NB4 (cell line): ENCODE data around the gene RASA2.

Experiments used
- DNase-seq: peaks from one replicate; pipeline ENCODE4 v3.0.0; 2010; ENCODE audit warnings: low read depth
- H3K4me3 ChIP-seq: one replicate; pipeline ENCODE4 v1.5.1; 2011; ENCODE audit warnings: mild to moderate bottlenecking, low read depth, low read length, moderate library complexity
- CTCF ChIP-seq: IDR thresholded peaks from one replicate; pipeline ENCODE4 v1.5.1; 2012; ENCODE audit warnings: low read depth, low read length
- MAX ChIP-seq: IDR thresholded peaks from 2 replicates; pipeline ENCODE4 v1.6.1; 2011; ENCODE audit warnings: low read depth, low read length
- MYC ChIP-seq: IDR thresholded peaks from 2 replicates; pipeline ENCODE4 v1.6.1; 2011; ENCODE audit warnings: low read depth, low read length
- POLR2A ChIP-seq: IDR thresholded peaks from 2 replicates; pipeline ENCODE4 v1.6.1; 2011; ENCODE audit warnings: mild to moderate bottlenecking; ENCODE audit not compliant: insufficient read length; ENCODE audit errors: extremely low read depth

RASA2 gene

GRCh38 chr3:141649871-141650270 lies 163.0 kb downstream of the RASA2 start:
- H3K4me3 ChIP-seq = no peak overlapping the region
- DNase-seq = no peak
- TF ChIP-seq MYC (no peak), MAX (no peak), CTCF (no peak), POLR2A (no peak)

- H3K4me3 ChIP-seq = no peak overlapping the region
- no peak for TF ChIP-seq MYC
- no peak for TF ChIP-seq MAX
- TF ChIP-seq CTCF = no peak
- no peak for TF ChIP-seq POLR2A
- DNase-seq = no peak
These were observed 164.0 kb downstream of the RASA2 start for GRCh38 chr3:141650783-141651182.

GRCh38 chr3:141651409-141651808 lies 164.6 kb downstream of the RASA2 start:
- TF ChIP-seq MAX (no peak), MYC (no peak), CTCF (no peak), POLR2A (no peak)
- DNase-seq = no peak
- H3K4me3 ChIP-seq = no peak overlapping the region

GRCh38 chr3:141652349-141652748 lies 165.5 kb downstream of the RASA2 start:
- no peak for TF ChIP-seq POLR2A
- TF ChIP-seq MYC = no peak
- TF ChIP-seq CTCF = no peak
- TF ChIP-seq MAX = no peak
- no peak overlapping the region for H3K4me3 ChIP-seq
- no peak for DNase-seq

GRCh38 chr3:141653847-141654246 lies 167.0 kb downstream of the RASA2 start:
- H3K4me3 ChIP-seq = no peak overlapping the region
- DNase-seq = no peak
- TF ChIP-seq POLR2A (no peak), MYC (no peak), MAX (no peak), CTCF (no peak)

GRCh38 chr3:141655801-141656200 lies 169.0 kb downstream of the RASA2 start:
- TF ChIP-seq POLR2A (no peak), CTCF (no peak), MYC (no peak), MAX (no peak)
- no peak for DNase-seq
- H3K4me3 ChIP-seq = no peak overlapping the region
